OCI-LY1 (cell line): ENCODE data around the gene RHOT1.

Experiments used
- H2AFZ ChIP-seq: fragments of 200-600 bp; sonication (generic), shearing (Covaris generic); 2 replicates; pipeline ENCODE4 v1.6.0; 2014; ENCODE audit warnings: antibody characterized with exemption, mild to moderate bottlenecking, low read length
- H3F3A ChIP-seq: fragments of 200-600 bp; sonication (generic), shearing (Covaris generic); 2 replicates; pipeline ENCODE4 v1.6.0; 2014; ENCODE audit warnings: mild to moderate bottlenecking, antibody characterized with exemption, low read length, moderate library complexity; ENCODE audit not compliant: insufficient read depth
- H3K27ac ChIP-seq: fragments of 200-600 bp; sonication (generic); 2 replicates; pipeline ENCODE4 v1.5.1; 2014; ENCODE audit warnings: low read length, mixed run types, mild to moderate bottlenecking, low read depth; ENCODE audit not compliant: poor library complexity, severe bottlenecking
- H3K27me3 ChIP-seq: fragments of 200-600 bp; sonication (generic); 2 replicates; pipeline ENCODE4 v1.6.0; 2014; ENCODE audit warnings: antibody characterized with exemption, mild to moderate bottlenecking, low read length, moderate library complexity; ENCODE audit not compliant: insufficient read depth
- H3K36me3 ChIP-seq: fragments of 200-600 bp; sonication (generic); 2 replicates; pipeline ENCODE4 v1.6.1; 2014; ENCODE audit warnings: mild to moderate bottlenecking, antibody characterized with exemption, low read length, moderate library complexity, mixed read lengths; ENCODE audit not compliant: insufficient read depth
- H3K4me1 ChIP-seq: fragments of 200-600 bp; sonication (generic); 2 replicates; pipeline ENCODE4 v1.5.1; 2014; ENCODE audit warnings: mild to moderate bottlenecking, low read length, moderate library complexity; ENCODE audit not compliant: insufficient read depth, severe bottlenecking
- H3K4me2 ChIP-seq: fragments of 200-600 bp; sonication (generic), shearing (Covaris generic); 2 replicates; pipeline ENCODE4 v1.6.1; 2014; ENCODE audit warnings: low read length
- H3K4me3 ChIP-seq: fragments of 200-600 bp; sonication (generic); 2 replicates; pipeline ENCODE4 v1.5.1; 2014; ENCODE audit warnings: low read length, low read depth, mild to moderate bottlenecking, mixed read lengths; ENCODE audit not compliant: poor library complexity, severe bottlenecking
- H3K79me2 ChIP-seq: fragments of 200-600 bp; shearing (Covaris generic); 2 replicates; pipeline ENCODE4 v1.6.1; 2016; ENCODE audit warnings: mixed run types, low read length, mixed read lengths; ENCODE audit not compliant: insufficient read depth
- H3K9ac ChIP-seq: fragments of 200-600 bp; sonication (generic), shearing (Covaris generic); 2 replicates; pipeline ENCODE4 v1.6.1; 2014; ENCODE audit warnings: mild to moderate bottlenecking, low read length, mixed read lengths
- H3K9me2 ChIP-seq: fragments of 200-600 bp; sonication (generic), shearing (Covaris generic); 2 replicates; pipeline ENCODE4 v1.6.1; 2014; ENCODE audit warnings: low read depth, mild to moderate bottlenecking, low read length, mixed read lengths
- H3K9me3 ChIP-seq: fragments of 200-600 bp; shearing (Covaris generic); 2 replicates; pipeline ENCODE4 v1.6.1; 2014; ENCODE audit warnings: low read length, mixed read lengths
- H4K20me1 ChIP-seq: fragments of 200-600 bp; sonication (generic), shearing (Covaris generic); 2 replicates; pipeline ENCODE4 v1.6.0; 2016; ENCODE audit warnings: mild to moderate bottlenecking, low read length; ENCODE audit not compliant: insufficient read depth
- CTCF ChIP-seq: fragments of 200-600 bp; sonication (generic), shearing (Covaris generic); IDR thresholded peaks from 2 replicates; pipeline ENCODE4 v1.5.1; 2017; ENCODE audit warnings: mild to moderate bottlenecking, antibody characterized with exemption, low read length, moderate library complexity, mixed read lengths
- EZH2 ChIP-seq: fragments of 200-600 bp; sonication (generic), shearing (Covaris generic); IDR thresholded peaks from 2 replicates; pipeline ENCODE4 v1.8.0; 2017; ENCODE audit warnings: borderline replicate concordance, mixed run types, mild to moderate bottlenecking, antibody characterized with exemption, low read length, moderate library complexity, mixed read lengths

The RHOT1 gene

GRCh38 chr17:32150358-32150757, 8.1 kb downstream of the RHOT1 start:
- no peaks in the 10 kb centered on the region for H3K9me2 ChIP-seq
- H2AFZ ChIP-seq = no peak overlapping the region
- H3K27me3 ChIP-seq = no peaks in the 10 kb centered on the region
- no peaks in the 10 kb centered on the region for H3K9me3 ChIP-seq
- no peaks in the 10 kb centered on the region for H4K20me1 ChIP-seq
- H3F3A ChIP-seq = no peaks in the 10 kb centered on the region
- H3K4me2 ChIP-seq = no peak overlapping the region
- H3K9ac ChIP-seq = no peak overlapping the region
- H3K36me3 ChIP-seq = peaks cover 21% of the 10 kb centered on the region
- H3K4me3 ChIP-seq = no peak overlapping the region
- H3K4me1 ChIP-seq = no peaks in the 10 kb centered on the region
- no peak overlapping the region for H3K27ac ChIP-seq
- TF ChIP-seq CTCF = no peak
- TF ChIP-seq EZH2 = no peak
- peaks cover 15% of the 10 kb centered on the region for H3K79me2 ChIP-seq

GRCh38 chr17:32152130-32152529, 9.8 kb downstream of the RHOT1 start:
- Histone ChIP-seq H3K9me2 (no peaks in the 10 kb centered on the region), H3K36me3 (peaks cover 30% of the 10 kb centered on the region), H3K79me2 (peaks cover 14% of the 10 kb centered on the region), H3K27ac (no peak overlapping the region), H3K9me3 (no peaks in the 10 kb centered on the region), H3K27me3 (no peaks in the 10 kb centered on the region), H4K20me1 (no peaks in the 10 kb centered on the region), H3K4me2 (no peak overlapping the region), H3K9ac (no peak overlapping the region), H3F3A (no peaks in the 10 kb centered on the region), H3K4me3 (no peak overlapping the region), H3K4me1 (no peaks in the 10 kb centered on the region), H2AFZ (no peak overlapping the region)
- TF ChIP-seq CTCF (no peak), EZH2 (no peak)

GRCh38 chr17:32155896-32156295, 13.6 kb downstream of the RHOT1 start:
- no peak overlapping the region for H3K4me2 ChIP-seq
- H3K4me3 ChIP-seq = no peak overlapping the region
- H3F3A ChIP-seq = no peaks in the 10 kb centered on the region
- no peaks in the 10 kb centered on the region for H3K9me3 ChIP-seq
- H3K9me2 ChIP-seq = no peaks in the 10 kb centered on the region
- no peaks in the 10 kb centered on the region for H4K20me1 ChIP-seq
- H3K27ac ChIP-seq = no peak overlapping the region
- H2AFZ ChIP-seq = no peak overlapping the region
- H3K4me1 ChIP-seq = no peaks in the 10 kb centered on the region
- TF ChIP-seq EZH2 (no peak), CTCF (no peak)
- no peaks in the 10 kb centered on the region for H3K27me3 ChIP-seq
- no peak overlapping the region for H3K9ac ChIP-seq
- H3K36me3 ChIP-seq = peaks cover 39% of the 10 kb centered on the region
- no peaks in the 10 kb centered on the region; the same call in 1 of the 2 replicates for H3K79me2 ChIP-seq
